ENCODE results near the gene SCFD1.
"Not testable (repeated sequence)": the region's sequence is repeated elsewhere in the genome, so short reads cannot be mapped to it uniquely, and the experiment has no call there.

The SCFD1 gene

DNA sequence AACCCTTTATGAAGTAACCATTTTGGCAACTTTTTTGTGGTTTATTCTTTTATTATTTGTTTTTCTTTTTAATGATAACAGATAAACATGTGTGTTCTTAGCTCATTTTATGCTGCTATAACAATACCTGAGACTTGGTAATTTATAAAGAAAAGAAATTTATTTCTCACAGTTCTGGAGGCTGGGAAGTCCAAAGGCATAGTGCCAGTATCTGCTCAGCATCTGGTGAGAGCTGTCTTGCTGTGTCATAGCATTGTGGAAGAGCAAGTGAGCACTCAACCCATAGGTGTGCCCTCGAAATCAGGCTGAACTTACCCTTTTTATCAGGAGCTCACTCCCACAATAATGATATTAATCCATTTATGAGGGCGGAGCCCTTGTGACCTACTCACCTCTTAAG lies 8.0 kb upstream of the SCFD1 start:
- no peak for DNase-seq

GRCh38 chr14:30620178-30620577 lies 1.9 kb upstream of the SCFD1 start:
- DNase-seq, result no peak

DNA sequence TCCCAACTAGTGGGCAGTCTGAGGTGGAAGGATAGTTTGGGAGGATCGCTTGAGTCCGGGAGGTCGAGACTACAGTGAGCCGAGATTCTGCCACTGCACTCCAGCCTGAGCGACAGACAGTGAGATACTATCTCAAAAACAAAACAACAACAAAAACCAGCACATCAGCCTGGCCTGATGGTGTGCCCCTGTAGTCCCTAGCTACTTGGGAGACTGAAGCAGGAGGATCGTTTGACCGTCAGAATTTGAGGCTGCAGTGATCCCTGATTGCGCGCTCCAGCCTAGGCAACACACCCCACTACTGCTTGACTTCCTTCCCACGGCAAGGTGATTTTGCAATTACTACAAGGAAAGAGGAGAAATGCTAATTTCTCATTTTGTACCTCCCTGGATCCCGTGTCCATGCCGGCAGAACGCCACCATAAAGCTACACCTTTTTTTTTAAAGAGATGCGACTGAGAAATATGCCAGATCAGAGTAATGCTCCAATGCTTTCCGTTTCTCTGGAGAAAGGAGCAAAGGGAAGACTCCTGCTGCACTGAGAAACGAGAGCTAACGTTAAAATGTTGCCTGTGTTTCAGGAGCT lies 672 bp upstream of the SCFD1 start:
- peak; percentile 2 for DNase-seq

DNA sequence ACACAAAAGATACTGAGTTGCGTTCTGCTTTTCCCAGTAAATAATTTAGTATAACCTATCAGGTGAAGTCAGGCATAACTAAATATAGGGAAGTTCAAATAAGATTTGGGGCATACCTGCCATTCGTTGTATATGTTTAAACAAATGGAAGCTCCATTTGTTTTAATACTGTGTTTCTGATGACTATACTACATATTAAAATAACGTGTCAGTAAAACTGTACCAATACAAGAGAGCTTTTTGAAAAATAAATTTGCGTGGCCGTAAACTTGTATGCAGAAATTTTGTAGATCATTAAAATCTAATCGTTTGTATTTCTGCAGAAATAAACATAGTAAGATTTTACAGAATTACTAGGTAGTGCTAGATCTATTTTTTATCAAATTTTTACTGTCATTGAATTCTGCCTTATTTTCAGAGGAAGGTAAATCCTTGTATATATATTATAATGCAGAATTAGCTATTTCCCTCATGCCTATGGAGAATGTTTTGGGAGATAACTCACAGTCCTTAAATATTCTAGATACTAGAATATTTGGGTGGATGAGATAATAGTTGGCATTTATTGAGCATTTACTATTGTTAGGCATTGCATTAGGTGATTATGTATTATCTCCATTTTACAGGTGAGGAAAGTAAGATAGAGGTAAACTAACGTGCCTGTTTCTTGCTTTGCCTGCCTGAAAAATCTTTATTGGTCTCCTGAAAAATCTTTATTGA lies 1.5 kb downstream of the SCFD1 start:
- DNase-seq, result no peak

GRCh38 chr14:30624132-30624423 lies 2.0 kb downstream of the SCFD1 start:
- no peak for DNase-seq

DNA sequence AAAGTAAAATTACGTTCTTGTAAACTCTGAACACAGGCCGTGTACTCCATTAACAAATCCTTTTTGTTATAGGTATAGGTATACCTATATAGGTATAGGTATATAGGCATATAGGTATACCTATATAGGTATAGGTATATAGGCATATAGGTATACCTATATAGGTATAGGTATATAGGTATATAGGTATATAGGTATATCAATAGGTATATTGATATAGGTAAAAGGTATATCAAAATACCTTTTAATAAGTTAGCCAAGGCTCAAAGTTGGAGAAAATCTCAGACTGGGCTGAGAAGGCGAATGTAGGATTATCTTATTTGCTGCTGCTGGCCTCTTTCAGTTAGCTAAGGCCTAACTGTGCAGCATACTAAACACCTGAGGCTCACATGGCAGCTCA lies 3.4 kb downstream of the SCFD1 start:
- no peak for DNase-seq

GRCh38 chr14:30629432-30629831 lies 7.3 kb downstream of the SCFD1 start:
- not testable (repeated sequence) for DNase-seq

GRCh38 chr14:30630248-30630647 lies 8.1 kb downstream of the SCFD1 start:
- no peak for DNase-seq

DNA sequence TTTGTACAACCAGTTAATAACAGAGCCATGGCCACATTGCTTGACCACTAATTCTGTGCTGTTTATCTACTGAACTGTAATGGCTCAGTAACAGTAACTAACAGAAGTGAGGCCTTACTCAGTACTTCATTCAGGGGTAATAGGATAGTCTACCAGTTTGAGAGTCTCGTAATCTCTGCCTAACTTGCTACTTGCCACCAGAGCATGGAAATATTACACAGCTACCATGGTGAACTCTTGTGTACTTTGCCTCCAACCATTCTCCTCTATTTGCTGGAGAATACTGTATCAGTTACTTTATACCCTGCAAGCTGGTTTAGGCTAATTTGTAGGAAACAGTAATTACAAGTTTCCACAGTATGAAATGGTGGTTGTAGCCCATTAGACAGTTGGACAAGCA lies 10.6 kb downstream of the SCFD1 start:
- no peak for DNase-seq

GRCh38 chr14:30638926-30639325 lies 16.8 kb downstream of the SCFD1 start:
- DNase-seq, result no peak

DNA sequence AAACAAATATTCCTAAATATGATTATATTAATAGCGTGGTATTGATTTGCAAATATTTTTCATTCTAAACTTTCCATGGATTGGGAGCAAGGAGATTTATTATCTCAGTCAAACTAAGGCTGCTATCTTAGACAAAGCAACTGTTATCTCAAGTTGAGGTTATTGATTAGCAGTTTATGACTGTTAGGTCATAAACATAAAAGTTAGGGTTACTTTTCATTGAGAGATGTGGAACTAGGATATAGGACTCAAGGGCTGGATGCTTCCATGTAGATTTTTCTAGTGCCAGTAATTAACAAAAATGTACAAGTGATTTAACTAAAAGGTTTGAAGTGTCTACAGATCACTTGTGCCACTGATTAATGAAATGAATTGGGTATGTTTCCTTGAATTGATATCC lies 19.1 kb downstream of the SCFD1 start:
- DNase-seq, result no peak

DNA sequence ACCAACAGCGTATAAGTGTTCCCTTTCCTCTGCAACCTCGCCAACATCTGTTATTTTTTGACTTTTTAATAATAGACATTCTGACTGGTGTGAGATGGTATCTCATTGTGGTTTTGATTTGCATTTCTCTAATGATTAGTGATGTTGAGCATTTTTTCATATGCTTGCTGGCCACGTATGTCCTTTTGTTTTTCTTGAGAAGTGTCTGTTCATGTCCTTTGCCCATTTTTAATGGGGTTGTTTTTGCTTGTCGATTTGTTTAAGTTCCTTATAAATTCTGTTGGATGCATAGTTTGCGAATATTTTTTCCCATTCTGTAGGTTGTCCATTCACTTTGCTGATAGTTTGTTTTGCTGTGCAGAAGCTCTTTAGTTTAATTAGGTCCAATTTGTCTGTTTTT lies 22.3 kb downstream of the SCFD1 start:
- not testable (repeated sequence) for DNase-seq

DNA sequence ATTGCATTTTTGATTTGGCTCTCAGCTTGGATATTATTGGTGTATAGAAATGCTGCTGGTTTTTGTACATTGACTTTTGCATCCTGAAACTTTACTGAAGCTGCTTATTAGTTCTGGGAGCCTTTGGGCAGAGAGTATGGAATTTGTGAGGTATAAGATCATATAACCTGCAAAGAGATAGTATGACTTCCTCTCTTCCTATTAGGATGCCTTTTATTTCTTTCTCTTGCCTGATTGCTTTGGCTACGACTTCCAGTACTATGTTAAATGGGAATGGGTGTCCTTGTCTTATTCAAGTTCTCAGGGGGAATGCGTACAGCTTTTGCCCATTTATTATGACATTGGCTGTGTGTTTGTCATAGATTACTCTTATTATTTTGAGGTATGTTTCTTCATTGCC lies 23.5 kb downstream of the SCFD1 start:
- no peak for DNase-seq

DNA sequence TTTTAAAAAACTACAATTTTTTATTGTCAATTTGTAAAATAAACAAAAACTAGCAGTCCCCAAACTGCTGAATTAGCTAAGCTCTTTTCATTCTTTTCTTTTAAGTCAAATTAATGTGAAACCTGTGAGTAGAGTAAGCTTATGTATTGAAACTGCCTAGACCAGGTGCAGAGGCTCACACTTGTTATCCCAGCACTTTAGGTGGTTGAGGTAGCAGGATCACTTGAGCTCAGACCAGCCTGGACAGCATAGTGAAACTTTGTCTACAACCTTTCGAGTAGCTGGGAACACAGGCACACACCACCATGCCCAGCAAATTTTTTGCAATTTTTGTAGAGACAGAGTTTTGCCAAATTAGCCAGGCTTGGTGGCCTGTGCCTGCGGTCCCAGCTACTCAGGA lies 26.4 kb downstream of the SCFD1 start:
- DNase-seq, result no peak

- DNase-seq, result no peak
Observed at GRCh38 chr14:30651937-30652336, 29.8 kb downstream of the SCFD1 start.

- no peak for DNase-seq
Observed at GRCh38 chr14:30655124-30655523, 33.0 kb downstream of the SCFD1 start.

DNA sequence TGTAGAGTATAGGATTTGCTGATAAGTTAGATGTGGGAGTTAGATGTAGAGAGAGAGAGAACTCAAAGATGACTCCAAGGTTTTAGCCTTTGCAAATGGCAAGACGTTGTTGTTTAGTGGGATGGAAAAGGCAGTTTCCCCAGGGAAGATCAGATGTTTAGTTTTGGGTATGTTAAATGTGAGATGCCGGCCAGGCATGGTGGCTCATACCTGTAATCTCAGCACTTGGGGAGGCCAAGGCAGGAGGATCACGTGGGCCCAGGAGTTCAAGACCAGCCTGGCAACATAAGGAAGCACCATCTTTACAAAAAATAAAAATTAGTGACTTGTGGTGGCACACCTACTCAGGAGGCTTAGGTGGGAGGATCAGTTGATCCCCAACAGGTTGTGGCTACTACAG lies 33.5 kb downstream of the SCFD1 start:
- DNase-seq, result no peak

- DNase-seq, result peak; percentile 17
Observed at GRCh38 chr14:30656190-30656632, 34.1 kb downstream of the SCFD1 start.

- DNase-seq, result no peak
Observed at GRCh38 chr14:30657050-30657449, 34.9 kb downstream of the SCFD1 start.

- no peak for DNase-seq
Observed at GRCh38 chr14:30657606-30658163, 35.6 kb downstream of the SCFD1 start.

DNA sequence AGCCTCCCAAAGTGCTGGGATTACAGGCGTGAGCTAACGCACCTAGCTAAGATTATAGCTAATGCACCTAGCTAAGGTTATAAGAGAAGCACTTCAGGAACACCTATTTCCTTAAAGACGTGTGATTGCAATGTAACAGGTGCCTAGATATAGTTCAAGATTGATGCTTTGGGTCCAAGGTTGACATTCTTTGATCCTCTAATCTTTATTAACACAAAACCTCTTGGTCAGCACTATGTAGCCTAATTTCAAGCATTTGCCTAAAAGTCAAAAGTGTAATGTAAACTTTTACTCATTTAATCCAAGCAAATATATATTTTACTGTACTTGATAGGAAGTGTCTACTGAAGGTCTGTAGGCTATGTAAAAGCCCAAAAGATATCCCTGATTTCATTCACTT lies 36.5 kb downstream of the SCFD1 start:
- no peak for DNase-seq

GRCh38 chr14:30669594-30669993 lies 47.5 kb downstream of the SCFD1 start:
- no peak for DNase-seq

DNA sequence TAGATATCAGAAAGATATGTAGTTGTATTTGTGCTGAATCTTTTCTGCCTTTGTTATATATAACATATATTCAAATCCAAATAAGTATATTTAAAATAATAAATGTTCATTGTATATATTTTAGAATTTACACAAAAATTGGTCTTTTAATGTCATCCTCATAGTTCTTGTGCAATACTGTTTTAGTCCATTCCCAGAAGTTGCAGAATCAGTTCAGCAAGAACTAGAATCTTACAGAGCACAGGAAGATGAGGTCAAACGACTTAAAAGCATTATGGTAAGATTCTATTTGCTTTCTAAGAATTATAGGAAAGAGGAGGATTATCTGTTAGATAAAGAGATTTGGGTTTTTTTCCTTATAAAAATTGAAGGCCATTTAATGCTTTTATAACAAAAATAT lies 51.0 kb downstream of the SCFD1 start:
- no peak for DNase-seq

DNA sequence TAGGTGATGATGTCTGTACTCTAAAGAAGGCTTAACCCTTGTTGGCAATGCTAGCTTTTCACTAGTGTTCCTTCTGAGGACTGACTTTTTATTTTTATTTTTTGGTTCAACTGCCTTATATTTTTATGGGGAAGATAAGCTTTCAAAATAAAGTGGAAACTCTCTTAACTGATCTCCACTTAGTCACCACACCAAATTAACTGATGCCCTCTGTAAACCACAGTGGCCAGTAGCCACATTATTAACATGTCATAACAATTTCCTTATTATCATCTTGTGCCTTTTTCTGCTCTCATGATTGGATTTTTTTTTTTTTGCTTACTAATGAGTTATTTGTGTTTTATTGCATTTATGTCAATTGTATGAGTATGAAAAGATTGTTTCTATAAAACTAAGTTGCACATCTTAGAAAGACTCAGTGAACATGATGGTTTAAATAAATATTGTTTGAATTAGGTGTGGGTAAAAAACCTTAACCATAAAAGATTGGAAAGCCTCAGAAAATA lies 56.9 kb downstream of the SCFD1 start:
- no peak for DNase-seq

- DNase-seq, result no peak
Observed at GRCh38 chr14:30680036-30680435, 57.9 kb downstream of the SCFD1 start.
